GM10266 (cell line): ENCODE results near the gene B3GNT5.

Experiments used
- DNase-seq: peaks from one replicate; pipeline ENCODE4 v3.0.0; 2012; ENCODE audit errors: extremely low spot score
- TF ChIP-seq, protein P1 (sequence below): IDR thresholded peaks from 2 replicates; pipeline ENCODE4 v1.5.1; 2012; ENCODE audit warnings: mild to moderate bottlenecking, low read depth; ENCODE audit not compliant: control insufficient read depth, insufficient read depth; ENCODE audit errors: missing control alignments

The B3GNT5 gene

GRCh38 chr3:183259087-183259486 is 6.0 kb downstream of the B3GNT5 start:
- TF ChIP-seq, protein P1, sequence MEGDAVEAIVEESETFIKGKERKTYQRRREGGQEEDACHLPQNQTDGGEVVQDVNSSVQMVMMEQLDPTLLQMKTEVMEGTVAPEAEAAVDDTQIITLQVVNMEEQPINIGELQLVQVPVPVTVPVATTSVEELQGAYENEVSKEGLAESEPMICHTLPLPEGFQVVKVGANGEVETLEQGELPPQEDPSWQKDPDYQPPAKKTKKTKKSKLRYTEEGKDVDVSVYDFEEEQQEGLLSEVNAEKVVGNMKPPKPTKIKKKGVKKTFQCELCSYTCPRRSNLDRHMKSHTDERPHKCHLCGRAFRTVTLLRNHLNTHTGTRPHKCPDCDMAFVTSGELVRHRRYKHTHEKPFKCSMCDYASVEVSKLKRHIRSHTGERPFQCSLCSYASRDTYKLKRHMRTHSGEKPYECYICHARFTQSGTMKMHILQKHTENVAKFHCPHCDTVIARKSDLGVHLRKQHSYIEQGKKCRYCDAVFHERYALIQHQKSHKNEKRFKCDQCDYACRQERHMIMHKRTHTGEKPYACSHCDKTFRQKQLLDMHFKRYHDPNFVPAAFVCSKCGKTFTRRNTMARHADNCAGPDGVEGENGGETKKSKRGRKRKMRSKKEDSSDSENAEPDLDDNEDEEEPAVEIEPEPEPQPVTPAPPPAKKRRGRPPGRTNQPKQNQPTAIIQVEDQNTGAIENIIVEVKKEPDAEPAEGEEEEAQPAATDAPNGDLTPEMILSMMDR: no peak
- no peak for DNase-seq

GRCh38 chr3:183259621-183260020 is 6.6 kb downstream of the B3GNT5 start:
- TF ChIP-seq, protein P1: no peak
- no peak for DNase-seq

DNA sequence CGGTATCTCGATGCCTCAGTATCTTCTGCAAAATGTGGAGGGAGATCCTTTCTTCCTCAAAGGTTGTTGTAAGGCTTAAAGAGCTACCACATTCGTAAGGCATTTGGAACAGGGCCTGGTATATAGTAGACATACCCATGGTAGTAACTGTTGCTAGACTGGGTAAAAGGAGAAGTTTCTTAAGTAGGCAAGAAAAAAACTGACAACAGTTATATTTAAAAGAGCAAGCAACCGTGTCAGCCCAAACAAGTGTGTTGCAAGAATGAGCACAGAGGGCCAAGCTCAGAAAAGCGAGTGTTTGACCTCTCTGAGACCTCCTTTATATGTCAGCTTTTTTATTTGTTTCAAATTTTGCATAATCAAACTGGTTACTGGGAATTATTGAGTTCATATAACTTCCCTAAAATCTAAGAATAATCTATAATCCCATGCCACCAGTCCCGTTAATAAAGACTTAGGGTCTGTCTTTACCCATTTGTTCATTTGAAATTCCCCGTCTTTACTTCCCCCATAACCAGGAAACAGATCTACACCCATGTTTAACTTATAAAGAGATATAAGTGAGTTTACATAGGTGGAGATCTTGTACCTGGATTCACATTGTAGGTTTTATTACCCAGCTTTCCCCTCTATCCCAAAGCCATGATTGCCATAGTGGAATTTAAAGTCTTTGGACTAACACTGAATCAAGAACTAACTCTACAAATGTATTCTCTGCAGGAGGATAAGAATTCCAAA is 7.3 kb downstream of the B3GNT5 start:
- no peak for DNase-seq
- TF ChIP-seq, protein P1: no peak

- TF ChIP-seq, protein P1: no peak
These were observed 8.2 kb downstream of the B3GNT5 start for GRCh38 chr3:183261151-183261724.

GRCh38 chr3:183262875-183263378 is 9.9 kb downstream of the B3GNT5 start:
- no peak for DNase-seq
- TF ChIP-seq, protein P1: no peak

More at GRCh38 chr3:183261151-183261724, 8.2 kb downstream of the B3GNT5 start:
- DNase-seq: no peak

DNA sequence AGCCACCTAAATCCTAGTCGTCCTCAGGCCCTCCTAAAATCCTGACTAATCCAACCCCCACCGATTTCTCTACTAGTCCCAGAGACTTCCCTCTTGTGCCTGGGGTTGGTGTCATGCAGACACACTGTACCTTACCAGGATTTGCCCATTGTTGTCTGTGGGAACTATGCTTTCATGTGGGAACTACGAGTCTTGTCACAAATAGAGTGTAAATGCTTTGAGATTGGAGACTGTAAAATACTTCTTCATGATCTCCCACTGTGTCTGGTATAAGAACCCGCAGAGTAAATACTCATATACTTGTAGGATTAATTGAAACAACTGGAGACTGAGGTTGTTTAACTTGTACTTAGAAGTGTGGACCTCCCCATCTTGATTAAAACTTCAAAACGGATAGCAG is 11.2 kb downstream of the B3GNT5 start:
- no peak for DNase-seq
- TF ChIP-seq, protein P1: no peak

- no peak for DNase-seq
- TF ChIP-seq, protein P1: no peak
These were observed 12.1 kb downstream of the B3GNT5 start for GRCh38 chr3:183265157-183265642.
